HG02571 (cell line): ENCODE measurements around the gene PPM1L.
"Not testable (repeated sequence)": the region's sequence is repeated elsewhere in the genome, so short reads cannot be mapped to it uniquely, and the experiment has no call there.

Experiments used
- ATAC-seq: cut with Tn5 transposase; IDR thresholded peaks from one replicate; pipeline ENCODE4 v1.9.1; 2021; ENCODE audit warnings: mild to moderate bottlenecking, moderate library complexity; ENCODE audit not compliant: unreplicated experiment

Gene PPM1L

DNA sequence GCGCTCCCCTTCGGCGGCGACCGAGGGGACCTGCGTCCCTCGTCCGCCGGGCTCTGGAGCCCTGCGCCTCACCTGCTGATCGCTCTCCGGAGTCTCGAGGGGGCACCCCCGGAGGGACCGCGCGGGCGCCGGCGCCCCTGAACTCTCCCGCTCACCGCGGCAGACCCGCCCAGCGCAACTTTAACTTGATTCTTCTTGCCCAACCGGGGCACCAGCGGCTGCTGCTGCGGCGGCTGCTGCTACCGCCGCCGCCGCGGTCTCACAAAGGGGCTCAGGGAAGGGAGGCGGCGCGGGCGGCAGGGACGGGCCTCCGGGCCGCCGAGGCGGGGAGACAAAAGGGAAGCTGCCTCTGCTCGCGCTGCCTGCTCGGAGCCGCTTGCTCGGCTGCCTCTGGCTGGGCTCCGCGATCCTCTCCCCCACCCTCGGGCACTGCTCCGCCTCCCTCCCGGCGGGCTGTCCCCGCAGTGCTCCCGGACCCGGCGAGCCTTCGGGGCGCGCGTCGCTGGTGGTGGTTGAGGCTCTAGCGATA, at the start of gene PPM1L:
Gene PPM1L, plus strand, starts transcription at position 456 of the 529 bp plus-strand sequence.
- peak; percentile 38 for ATAC-seq

DNA sequence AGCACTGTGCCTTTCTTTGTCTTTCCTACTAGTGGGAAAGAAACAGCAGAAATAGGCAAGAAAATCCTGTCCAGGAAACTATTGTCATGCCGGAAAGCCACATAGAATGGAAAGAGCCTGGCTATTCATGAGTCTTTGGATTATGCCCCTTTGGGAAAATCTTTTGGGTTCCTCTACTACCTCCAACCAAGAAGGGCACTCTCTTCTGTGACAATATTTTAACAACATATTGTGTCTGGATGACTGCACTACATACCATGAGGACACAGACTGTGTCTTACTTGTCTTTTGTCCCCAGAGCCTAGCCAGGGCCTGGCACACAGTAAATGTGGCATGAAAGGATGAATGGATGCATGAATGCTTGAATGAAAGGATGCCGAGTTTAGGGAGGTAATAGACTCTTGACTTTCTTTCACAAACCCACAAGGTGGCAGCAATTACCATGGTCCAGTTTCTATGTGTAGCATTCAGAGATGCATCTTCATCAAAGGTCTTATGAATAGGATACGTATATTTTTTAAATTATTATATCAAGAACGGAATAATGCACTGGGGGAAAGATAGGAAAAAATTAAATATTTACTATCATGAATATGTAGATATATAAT, 48.7 kb upstream of the PPM1L start:
- peak; percentile 57 for ATAC-seq

DNA sequence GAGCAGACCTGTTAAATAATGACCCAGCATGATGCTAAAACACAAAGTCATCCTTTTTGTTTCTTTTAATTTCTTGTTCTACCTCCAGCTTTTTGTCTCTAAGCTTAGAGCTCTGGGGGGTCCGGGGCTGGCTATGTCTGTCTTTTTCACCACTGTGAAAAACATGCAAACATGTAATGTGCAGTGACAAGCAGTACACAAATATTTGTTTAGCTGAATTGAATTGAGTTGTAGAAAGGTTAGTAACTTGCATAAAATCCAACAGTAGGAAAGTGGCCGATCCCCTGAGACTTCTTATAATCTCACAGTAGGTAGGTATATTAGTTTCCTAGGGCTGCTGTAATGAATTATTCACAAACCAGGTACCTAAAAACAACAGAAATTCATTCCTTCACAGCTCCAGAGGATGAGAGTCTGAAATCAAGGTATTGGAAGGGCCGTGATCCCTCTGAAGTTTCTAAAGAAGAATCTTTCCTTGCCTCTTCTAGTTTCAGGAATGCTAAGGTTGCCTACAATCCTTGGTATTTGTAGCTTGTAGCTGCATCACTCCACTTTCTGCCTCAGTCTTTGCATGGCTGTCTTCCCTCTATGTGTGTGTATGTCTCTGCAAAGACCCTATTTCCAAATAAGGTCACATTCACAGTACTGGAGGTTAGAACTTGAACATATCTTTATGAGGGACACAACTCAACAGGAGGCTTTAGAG, 46.4 kb upstream of the PPM1L start:
- no peak for ATAC-seq

DNA sequence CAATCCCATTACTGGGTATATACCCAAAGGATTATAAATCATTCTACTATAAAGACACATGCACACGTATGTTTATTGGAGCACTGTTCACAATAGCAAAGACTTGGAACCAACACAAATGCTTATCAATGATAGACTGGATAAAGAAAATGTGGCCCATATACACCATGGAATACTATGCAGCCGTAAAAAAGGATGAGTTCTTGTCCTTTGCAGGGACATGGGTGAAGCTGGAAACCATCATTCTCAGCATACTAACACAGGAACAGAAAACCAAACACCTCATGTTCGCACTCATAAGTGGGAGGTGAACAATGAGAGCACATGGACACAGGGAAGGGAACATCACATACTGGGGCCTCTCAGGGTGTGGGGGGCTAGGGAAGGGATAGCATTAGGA, 42.9 kb upstream of the PPM1L start:
- not testable (repeated sequence) for ATAC-seq

DNA sequence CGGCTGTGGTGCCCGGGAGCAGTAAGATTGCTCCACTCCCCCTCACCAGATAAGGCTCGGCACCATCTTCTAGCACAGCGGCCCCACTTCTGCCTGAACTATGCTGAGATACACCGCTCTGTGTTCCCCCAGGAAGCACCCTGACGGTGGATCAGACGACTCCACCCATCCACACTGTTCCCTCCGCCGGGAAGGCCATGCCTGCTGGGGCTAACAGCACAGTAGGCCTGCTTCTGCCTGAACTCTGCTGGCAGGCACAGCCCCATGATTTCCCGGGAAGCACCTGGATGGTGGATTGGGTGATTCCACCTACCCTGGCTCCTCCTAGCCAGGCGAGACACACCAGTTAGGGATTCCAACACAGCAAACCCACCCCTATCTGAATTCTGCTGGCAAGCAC, 36.3 kb upstream of the PPM1L start:
- ATAC-seq = no peak

DNA sequence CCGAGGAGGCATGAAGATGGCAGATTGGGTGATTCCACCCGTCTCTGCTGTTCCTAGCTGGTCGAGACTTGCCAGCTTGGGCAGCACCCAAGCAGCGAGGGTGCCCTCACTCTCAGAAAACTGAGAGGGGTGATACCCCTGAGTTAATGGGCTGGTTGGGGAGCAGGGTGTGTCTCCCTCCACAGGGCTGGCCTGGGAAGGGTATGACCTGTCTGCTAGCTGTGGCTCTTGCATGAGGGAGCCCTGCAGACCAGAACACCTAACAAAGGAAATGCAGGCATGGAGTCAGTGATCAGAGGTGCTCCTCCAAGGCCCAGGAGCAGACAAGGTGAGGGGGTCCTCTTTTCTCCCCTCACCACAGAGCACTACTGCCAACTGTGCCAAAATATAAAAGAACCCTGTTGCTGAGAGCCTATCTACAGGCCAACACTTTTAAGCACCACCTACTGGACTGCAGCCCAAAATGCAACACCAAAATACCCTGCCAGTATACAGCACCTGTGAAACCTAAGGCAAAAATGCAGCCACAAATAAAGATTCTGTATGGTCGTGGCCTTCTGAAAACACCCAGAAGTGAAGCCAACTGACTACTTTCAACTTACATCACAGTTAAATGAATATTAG, 35.8 kb upstream of the PPM1L start:
- ATAC-seq = no peak

DNA sequence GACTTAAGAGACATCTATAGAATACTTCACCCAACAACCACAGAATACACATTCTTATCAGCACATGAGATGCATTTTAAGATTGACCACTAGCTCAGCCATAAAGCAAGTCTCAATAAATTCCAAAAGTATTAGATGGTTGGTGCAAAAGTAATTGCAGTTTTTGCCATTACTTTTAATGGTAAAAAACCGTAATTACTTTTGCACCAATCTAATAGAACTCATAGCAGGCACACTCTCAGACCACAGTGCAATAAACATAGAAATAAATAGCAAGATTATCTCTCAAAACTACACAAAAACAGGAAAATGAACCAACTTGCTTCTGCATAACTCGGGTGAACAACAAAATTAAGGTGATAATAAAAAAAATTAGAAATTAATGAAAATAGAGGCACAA, 33.7 kb upstream of the PPM1L start:
- ATAC-seq = no peak

DNA sequence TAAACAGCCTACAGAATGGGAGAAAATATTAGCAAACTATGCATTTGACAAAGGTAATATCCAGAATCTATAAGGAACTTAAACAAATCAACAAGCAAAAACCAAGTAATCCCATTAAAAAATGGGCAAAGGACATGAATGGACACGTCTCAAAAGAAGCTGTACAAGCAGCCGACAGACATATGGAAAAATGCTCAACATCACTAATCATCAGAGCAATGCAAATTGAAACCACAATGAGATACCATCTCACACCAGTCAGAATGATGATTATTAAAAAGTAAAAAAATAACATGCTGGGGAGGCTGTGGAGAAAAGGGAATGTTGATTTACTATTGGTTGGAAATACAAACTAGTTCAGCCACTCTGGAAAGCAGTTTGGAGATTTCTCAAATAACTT, 30.7 kb upstream of the PPM1L start:
- ATAC-seq = no peak

DNA sequence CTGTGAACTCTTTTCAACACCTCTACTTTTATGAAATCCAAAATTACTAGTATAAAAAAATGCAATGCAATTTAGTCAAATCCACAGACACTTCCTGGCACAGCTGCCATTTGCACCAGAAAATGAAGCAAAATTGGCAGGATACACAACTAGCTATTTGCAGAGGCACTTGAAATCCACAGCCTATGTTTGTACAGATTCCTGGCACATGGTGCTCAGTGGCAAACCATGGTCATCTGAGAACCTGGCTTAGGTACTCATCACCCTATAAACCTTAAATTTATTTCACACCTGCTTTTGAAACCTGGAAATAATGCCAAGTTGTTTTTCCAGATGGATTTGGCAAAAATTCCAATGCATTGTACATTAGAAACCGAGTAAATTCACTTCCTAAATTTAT, 20.2 kb upstream of the PPM1L start:
- ATAC-seq = no peak

DNA sequence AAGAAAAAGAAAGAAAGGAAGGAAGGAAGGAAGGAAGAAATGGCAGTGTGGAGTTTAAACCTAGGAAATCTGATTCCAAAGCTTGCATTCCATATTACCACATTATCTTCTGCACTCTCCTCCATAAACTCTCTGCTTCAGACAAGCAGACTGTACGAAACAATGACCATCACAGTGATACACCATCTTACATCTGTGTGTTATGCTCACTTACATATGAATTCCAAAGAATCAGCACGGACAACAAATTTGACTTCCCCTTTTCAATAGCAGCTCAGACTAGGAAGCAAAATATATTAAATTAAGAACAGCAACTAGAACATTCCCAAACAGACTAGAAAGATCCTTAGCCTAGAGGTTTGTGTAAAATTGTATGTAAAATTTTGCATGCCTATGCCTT, 18.0 kb upstream of the PPM1L start:
- no peak for ATAC-seq

DNA sequence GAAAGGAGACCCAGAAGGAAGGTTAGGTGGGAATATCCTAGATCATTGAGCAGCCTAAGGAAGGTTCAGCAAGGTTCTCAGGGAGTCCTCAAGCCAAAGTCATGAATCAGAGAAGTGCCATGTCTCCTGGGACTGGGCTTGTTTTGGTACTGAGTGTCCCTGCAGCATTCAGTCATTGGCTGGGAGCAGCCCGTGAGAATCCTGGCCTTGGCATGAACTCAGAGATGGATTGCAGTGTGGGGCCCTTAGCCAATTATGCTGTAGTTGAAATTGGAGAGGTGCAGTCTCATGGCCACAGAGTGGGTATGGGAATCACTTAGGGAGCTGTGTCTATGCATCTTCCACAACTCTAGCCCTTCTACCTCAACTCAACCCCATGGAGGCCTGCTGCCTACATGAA, 17.0 kb upstream of the PPM1L start:
- ATAC-seq = no peak

DNA sequence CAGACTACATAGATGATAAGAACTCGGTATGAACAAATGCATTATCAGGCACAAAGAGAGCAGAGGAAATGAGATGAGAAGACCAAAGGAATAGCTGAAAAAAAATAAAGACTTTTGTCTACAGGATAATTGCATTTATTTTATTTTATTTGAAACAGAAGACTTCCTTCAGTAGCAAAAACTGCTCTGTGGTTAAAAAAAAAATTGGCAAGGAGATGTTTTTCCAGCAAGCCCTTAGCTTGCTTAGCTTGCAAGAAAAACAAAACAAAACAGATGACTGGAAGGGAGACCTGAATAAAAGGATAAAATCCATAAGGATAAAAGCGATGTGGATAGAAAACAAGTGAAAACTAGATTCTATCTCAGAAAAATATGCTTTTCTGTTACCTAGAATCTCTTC, 9.1 kb upstream of the PPM1L start:
- no peak for ATAC-seq

DNA sequence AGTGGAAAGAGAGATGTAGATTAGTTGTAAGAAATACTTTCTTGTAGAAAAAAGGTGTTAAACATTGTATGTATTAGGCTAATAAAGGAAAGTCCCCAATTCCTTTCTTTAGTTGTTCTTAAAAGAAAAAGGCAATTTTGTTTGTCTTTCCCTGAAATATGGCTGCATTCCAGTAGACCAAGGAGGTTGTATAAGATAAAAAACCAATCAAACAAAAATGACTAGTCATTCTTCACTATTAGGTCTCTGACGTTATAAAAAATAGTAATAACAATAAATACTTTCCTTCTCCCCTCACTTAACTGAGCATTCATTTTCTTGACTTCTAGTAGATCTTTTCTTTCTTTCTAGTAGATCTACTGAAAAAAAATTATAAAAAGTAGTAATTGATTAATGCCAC, 8.6 kb upstream of the PPM1L start:
- no peak for ATAC-seq

DNA sequence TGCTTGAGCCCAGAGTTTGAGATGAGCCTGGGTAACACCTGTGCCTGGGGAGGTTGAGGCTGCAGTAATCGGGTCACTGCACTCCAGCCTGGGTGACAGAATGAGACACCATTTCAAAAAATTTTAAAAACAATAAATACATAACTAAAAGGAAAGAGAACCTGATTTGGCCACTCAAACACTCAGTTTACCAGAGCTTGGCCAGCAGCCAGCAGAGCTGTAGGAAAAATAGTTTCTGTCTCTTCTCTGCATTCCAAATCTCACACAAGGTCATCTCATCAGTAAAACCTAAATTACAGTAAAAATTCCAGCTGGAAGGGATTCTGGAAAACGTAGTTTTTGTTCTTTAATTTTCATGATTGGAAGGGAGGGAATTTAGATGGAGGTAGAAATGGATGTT, 7.8 kb upstream of the PPM1L start:
- no peak for ATAC-seq

DNA sequence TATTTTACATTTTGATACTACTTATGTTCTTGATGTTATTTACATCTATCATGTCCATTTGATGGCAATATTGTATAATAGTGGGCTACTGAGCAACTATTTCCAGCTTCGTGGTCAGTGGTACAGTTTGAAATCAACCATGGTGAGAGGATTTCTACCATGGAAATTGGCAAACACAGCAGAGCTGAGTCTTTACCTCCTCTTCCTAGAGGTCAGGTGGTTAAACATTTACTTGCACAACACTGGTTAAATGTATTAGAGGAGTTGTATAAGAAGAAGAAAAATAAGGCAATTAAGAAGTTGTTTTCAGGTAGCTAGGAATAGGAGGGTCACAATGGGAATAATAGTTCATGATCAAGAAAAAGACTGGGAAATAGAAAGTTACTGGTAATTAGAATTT, 7.2 kb upstream of the PPM1L start:
- no peak for ATAC-seq

DNA sequence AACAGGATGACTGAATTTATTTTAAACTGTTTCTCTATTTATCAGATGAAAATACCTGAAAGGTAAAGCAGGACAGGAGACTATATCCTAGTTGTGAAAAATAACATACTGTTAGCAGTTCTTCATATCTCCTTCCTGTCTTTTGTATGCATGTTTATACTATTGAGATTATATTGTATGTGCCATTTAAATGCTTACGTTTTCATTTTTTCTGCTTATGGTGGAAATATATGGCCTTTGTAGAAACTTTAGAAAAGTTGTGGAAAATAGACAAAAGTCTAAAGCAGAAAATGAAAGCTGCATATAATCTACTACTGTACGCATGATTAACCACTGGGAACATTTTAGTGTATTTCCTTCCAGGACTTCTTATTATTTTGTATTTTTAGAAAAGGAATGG, 2.1 kb upstream of the PPM1L start:
- ATAC-seq = no peak

DNA sequence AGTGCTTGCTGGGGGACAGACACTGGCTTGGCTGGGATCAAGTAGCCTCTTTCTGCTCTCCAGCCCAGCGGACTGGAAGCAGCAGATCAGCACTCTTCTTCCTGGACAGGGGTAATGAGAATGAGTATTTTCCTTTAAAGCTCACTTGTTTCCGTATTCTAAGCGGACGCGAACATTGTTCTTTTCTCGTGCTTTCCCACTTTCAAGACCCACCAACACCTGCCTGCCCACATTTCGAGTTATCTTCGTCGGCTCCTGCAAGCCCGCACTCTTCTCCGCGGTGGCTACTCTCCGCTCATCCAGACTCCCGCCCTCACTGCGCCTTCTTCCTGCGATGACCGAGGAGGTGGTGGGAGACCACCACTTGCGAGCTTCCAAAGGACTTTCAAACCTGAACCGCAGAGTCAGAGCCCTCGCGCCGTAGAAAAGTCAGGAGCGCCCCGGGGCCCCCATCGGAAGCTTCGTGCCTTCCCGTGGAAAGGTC, 1.6 kb upstream of the PPM1L start:
- ATAC-seq = no peak

DNA sequence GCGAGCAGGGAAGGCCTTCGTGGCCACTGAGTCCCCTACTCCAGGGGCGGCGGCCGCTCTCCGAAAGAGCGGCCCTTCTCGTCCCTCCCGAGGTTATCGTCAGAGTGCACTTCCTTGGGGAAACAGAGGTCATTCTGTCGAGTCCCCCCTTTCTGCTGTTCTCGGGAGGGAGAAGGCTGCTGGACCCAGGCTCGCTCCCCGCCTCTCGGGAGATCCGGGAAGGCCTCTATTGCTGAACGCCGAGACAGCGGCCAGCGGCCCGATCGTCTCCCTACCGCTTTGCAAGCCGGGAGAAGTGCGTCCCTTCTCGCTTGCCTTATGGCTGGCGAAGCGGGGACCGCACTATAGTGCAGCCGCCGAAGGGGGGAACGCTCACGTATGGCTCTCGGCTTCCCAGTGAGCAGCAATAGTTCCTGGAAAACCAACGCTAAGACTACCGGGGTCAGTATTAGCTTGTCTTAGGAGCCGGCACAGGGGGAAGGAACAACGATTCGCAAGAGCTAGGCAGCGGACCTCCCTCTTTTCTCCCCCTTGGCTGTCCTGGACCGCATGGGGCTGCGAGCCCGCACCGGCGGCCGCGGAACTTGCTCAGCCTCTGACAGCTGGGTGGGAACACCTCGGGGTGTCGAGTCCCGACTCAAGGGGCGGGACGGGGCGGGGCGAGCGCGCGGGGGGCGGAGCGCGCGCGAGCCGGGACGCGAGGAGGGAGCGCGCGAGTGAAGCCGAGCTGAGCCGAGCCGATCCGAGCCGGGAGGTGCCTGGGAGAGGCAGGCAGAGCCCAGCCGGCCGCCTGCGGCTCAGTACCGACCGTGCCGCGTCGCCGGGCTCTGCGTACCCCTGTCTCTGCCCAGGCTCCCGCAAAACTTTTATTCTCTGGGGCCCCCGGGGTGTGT, 930 bp upstream of the PPM1L start:
- peak; percentile 87 for ATAC-seq

DNA sequence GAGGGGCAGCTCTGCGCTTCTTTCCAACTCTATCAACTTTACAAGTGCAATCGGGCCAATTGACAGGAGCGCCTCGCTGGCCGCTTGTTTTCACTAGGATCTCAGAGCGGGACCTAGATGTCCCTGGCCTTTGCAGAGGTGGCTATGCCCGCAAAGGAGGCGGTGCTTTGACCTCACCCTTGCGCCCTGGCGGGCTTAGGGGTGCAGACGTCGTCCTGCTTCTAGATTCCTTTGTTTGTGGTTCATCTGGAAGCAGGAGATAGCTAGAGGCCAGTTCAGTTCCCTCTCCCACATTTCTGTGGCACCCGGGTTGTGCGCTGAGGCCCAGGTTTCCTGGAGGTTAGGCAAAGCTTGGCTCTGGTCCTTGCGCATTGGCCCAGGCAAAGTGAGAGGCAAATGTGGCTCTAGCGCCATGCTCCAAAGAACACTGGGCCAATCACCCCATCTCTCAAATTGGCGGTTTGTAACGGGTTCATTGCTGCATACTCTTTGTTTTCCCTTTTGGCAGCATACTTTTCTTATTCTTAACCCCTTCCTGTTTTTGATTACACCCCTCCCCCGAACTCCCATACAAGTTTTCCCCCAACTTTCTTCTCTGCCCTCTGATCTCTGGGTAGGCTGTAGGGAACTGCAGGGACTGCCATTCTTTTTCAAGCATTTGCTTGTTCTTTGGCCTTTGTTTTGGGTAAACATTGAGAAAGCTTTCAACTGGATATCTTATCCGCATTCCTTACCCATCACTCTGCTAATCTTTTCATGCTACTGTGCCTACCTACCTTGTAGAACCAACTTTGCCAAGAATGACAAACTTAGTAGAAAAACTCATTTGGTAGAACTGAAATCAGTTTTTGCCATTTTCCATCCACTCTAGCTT, 1.4 kb downstream of the PPM1L start:
- no peak for ATAC-seq

DNA sequence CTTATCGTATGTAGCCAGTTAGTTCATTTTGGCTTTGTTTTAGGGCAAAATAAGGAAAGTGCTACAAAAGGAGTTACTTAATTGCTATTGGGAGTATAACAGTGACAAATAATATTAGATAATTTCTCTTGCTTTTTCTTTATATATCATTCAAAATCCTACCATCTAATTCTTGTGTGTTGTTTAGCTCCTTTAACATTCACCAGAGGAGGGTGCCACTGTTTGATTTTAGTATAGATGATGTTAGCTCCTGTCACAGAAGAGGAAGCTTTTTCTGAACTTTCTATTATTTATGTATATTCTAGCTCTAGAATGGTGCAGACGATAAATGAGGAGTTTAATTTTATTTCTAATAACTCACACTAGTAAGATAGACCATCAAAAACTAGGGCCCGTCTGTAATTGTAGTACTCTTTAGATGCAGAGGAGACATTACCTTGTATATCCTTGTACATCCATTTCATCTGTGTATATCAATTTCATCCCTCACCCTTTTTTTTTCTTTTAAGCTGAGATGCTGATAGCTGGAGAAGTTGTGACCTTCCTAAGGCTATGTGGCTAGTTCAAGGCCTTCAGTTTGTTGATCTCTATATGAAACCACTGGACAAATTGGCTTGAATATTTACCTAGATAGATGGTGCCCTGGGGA, 3.0 kb downstream of the PPM1L start:
- no peak for ATAC-seq
